Keratinocyte (primary cell): ENCODE measurements around the gene IVNS1ABP. TPM values are rescaled to one million over a fixed set of nuclear protein-coding genes. Genes with fewer than 3 reads are reported as not detected.
"Not testable (repeated sequence)": the region's sequence is repeated elsewhere in the genome, so short reads cannot be mapped to it uniquely, and the experiment has no call there.

ENCODE experiments used
- DNase-seq: peaks from one replicate; pipeline ENCODE4 v3.0.0-alpha.2; 2011; ENCODE audit warnings: low read depth, missing footprints, low spot score
- FAIRE-seq: peaks from 2 replicates; lab custom pipeline; 2011; peaks lifted over from hg19 to GRCh38; lab: Jason Lieb, UNC
- H2AFZ ChIP-seq: 2 replicates; pipeline ENCODE4 v1.6.0; 2012; ENCODE audit warnings: low read length, control low read depth, inconsistent platforms; ENCODE audit not compliant: control insufficient read depth
- H3K27ac ChIP-seq: 2 replicates; pipeline ENCODE4 v1.5.1; 2011; ENCODE audit warnings: low read length; ENCODE audit not compliant: control insufficient read depth, insufficient read depth
- H3K27me3 ChIP-seq: 3 replicates; pipeline ENCODE4 v1.6.0; 2011; ENCODE audit warnings: low read length; ENCODE audit not compliant: control insufficient read depth, insufficient read depth; ENCODE audit errors: extremely low read depth
- H3K36me3 ChIP-seq, 2 experiments: 2 replicates in 1 of 2; 3 replicates in 1 of 2; pipeline ENCODE4 v1.5.1; 2011; ENCODE audit warnings: low read length in 2 of 2, mild to moderate bottlenecking in 1 of 2; ENCODE audit not compliant: control insufficient read depth in 2 of 2, insufficient read depth in 2 of 2; ENCODE audit errors: extremely low read depth in 1 of 2
- H3K4me1 ChIP-seq: 3 replicates; pipeline ENCODE4 v1.5.1; 2011; ENCODE audit warnings: low read length; ENCODE audit not compliant: control insufficient read depth, insufficient read depth; ENCODE audit errors: extremely low read depth
- H3K4me2 ChIP-seq: 3 replicates; pipeline ENCODE4 v1.6.0; 2011; ENCODE audit warnings: low read depth, low read length; ENCODE audit not compliant: control insufficient read depth, insufficient read depth; ENCODE audit errors: extremely low read depth
- H3K4me3 ChIP-seq, 3 experiments: fragments of 200-600 bp in 1 of 3; sonication (generic) in 1 of 3; 2 replicates in 2 of 3; 3 replicates in 1 of 3; pipeline ENCODE4 v1.5.1; 2011 to 2016; ENCODE audit warnings: low read length in 3 of 3, mild to moderate bottlenecking in 3 of 3, control low read depth in 2 of 3, inconsistent platforms in 1 of 3, low read depth in 1 of 3, mixed read lengths in 1 of 3, mixed run types in 1 of 3, moderate library complexity in 1 of 3; ENCODE audit not compliant: control insufficient read depth in 2 of 3, insufficient read depth in 2 of 3; ENCODE audit errors: extremely low read depth in 1 of 3
- H3K79me2 ChIP-seq: 2 replicates; pipeline ENCODE4 v1.6.0; 2012; ENCODE audit warnings: low read length; ENCODE audit not compliant: control insufficient read depth, insufficient read depth
- H3K9ac ChIP-seq: 3 replicates; pipeline ENCODE4 v1.6.0; 2011; ENCODE audit warnings: low read length; ENCODE audit not compliant: control insufficient read depth, insufficient read depth; ENCODE audit errors: extremely low read depth
- H3K9me1 ChIP-seq: 3 replicates; pipeline ENCODE4 v1.6.0; 2011; ENCODE audit warnings: low read length; ENCODE audit not compliant: control insufficient read depth, insufficient read depth; ENCODE audit errors: extremely low read depth
- H3K9me3 ChIP-seq: 2 replicates; pipeline ENCODE4 v1.5.1; 2012; ENCODE audit warnings: low read depth, low read length; ENCODE audit not compliant: control insufficient read depth
- H4K20me1 ChIP-seq: 3 replicates; pipeline ENCODE4 v1.6.0; 2011; ENCODE audit warnings: low read length; ENCODE audit not compliant: control insufficient read depth, insufficient read depth; ENCODE audit errors: extremely low read depth
- CTCF ChIP-seq, 3 experiments: IDR thresholded peaks in 1 of 3; conservative IDR thresholded peaks in 1 of 3; optimal IDR thresholded peaks in 1 of 3; 2 replicates in 2 of 3; 3 replicates in 1 of 3; pipeline versions ENCODE3 to v1.5.1; 2011; ENCODE audit warnings: low read length in 3 of 3, mild to moderate bottlenecking in 3 of 3, moderate library complexity in 2 of 3, control low read depth in 1 of 3, inconsistent platforms in 1 of 3; ENCODE audit not compliant: insufficient read depth in 2 of 3; ENCODE audit errors: extremely low read depth in 1 of 3
- EZH2 ChIP-seq: IDR thresholded peaks from one replicate; pipeline ENCODE4 v1.6.1; 2012; ENCODE audit warnings: inconsistent platforms, mild to moderate bottlenecking, low read length, moderate library complexity
- dilution Hi-C: fragments of 300-500 bp; cut with MboI; formaldehyde crosslinking; loops from one replicate; pipeline ENCODE4 v1.7.0; 2020; ENCODE audit warnings: low sequenced_read_pairs; ENCODE audit not compliant: extremely low pct_ligation_motif_present
- polyA plus RNA-seq, 5 experiments: library from polyadenylated mRNA; depleted of rRNA in 3 of 5; stranded (reverse) in 3 of 5; stranded (forward) in 1 of 5; unstranded in 1 of 5; fragments of >200 nt; gene quantifications; 1 replicate in 1 of 5; 2 replicates in 3 of 5; 3 replicates in 1 of 5; pipeline versions ENCODE4 v1.2.1 to v1.2.3, GENCODE V29; 2011 to 2012; ENCODE audit warnings: missing spikeins in 2 of 5, low read depth in 1 of 5, low replicate concordance in 1 of 5

The IVNS1ABP gene
- polyA plus RNA-seq, 1 donor (not counting 4 experiments of a cell fraction or from before 2014, with no cell fraction given): 162 TPM

- H3K79me2 ChIP-seq, H2AFZ ChIP-seq, H3K27ac ChIP-seq, dilution Hi-C loops, H3K4me2 ChIP-seq, FAIRE-seq, H3K9ac ChIP-seq, H3K9me1 ChIP-seq, H3K4me3 ChIP-seq, H4K20me1 ChIP-seq, H3K36me3 ChIP-seq, H3K9me3 ChIP-seq, H3K27me3 ChIP-seq, H3K4me1 ChIP-seq, DNase-seq: not testable (repeated sequence)
These were observed 65.1 kb downstream of the IVNS1ABP start for GRCh38 chr1:185251928-185252327.

GRCh38 chr1:185250063-185250462, 67.0 kb downstream of the IVNS1ABP start:
- Histone ChIP-seq H3K4me2 (no peak overlapping the region), H3K4me3 (no peak overlapping the region), H2AFZ (no peak overlapping the region), H4K20me1 (no peaks in the 10 kb centered on the region), H3K9me3 (no peaks in the 10 kb centered on the region), H3K4me1 (no peaks in the 10 kb centered on the region), H3K9ac (no peak overlapping the region), H3K9me1 (no peaks in the 10 kb centered on the region), H3K27me3 (no peaks in the 10 kb centered on the region), H3K79me2 (no peaks in the 10 kb centered on the region), H3K36me3 (no peaks in the 10 kb centered on the region), H3K27ac (no peak overlapping the region)
- TF ChIP-seq CTCF (optimal IDR thresholded peaks at IDR 0.05 in 1 of 3, IDR thresholded peaks at IDR 0.05 in 1 of 3, conservative IDR thresholded peaks at IDR 0.05 in 1 of 3; ENCODE audit: extremely low read depth in 1 of 3, insufficient read depth in 2 of 3, low read length in 3 of 3) (no peak), EZH2 (no peak)
- dilution Hi-C loops: no loop called here
- DNase-seq: no peak
- no peak for FAIRE-seq

- Histone ChIP-seq H3K9me1 (no peaks in the 10 kb centered on the region), H3K27ac (no peak overlapping the region), H3K79me2 (no peaks in the 10 kb centered on the region), H2AFZ (no peak overlapping the region), H3K9me3 (no peaks in the 10 kb centered on the region), H3K27me3 (no peaks in the 10 kb centered on the region), H4K20me1 (no peaks in the 10 kb centered on the region), H3K9ac (no peak overlapping the region), H3K4me2 (no peak overlapping the region), H3K4me3 (no peak overlapping the region), H3K4me1 (peaks cover 4% of the 10 kb centered on the region), H3K36me3 (no peaks in the 10 kb centered on the region)
- DNase-seq (no peak), FAIRE-seq (no peak)
- TF ChIP-seq EZH2 (no peak), CTCF (optimal IDR thresholded peaks at IDR 0.05 in 1 of 3, IDR thresholded peaks at IDR 0.05 in 1 of 3, conservative IDR thresholded peaks at IDR 0.05 in 1 of 3; ENCODE audit: extremely low read depth in 1 of 3, insufficient read depth in 2 of 3, low read length in 3 of 3) (no peak)
- dilution Hi-C loops: no loop called here
These were observed 67.5 kb downstream of the IVNS1ABP start for GRCh38 chr1:185249563-185249962.
